GM12878 (cell line): Measurements from ENCODE around the gene SPINK13. TPM values are rescaled to one million over a fixed set of nuclear protein-coding genes. Genes with fewer than 3 reads are reported as not detected.

Source experiments
- ATAC-seq: fragments of 200-7000 bp; cut with Tn5 transposase; 3 replicates; pipeline ENCODE4 v1.9.1; 2020; ENCODE audit warnings: mild to moderate bottlenecking, moderate library complexity
- BruUV-seq: library from RNA; stranded (reverse); fragments of 400-500 nt; replicated peaks from 2 replicates; lab custom pipeline; 2021; lab: Mats Ljungman, UMichigan
- CTCF ChIA-PET: fragments of 300-600 bp; sonication (Branson Sonifier 250); formaldehyde crosslinking; extraction: SDS; loops from one replicate; lab custom pipeline; 2021; ENCODE audit warnings: inconsistent platforms; lab: Yijun Ruan, JAX
- POLR2A ChIA-PET: fragments of 350-600 bp; formaldehyde crosslinking; extraction: SDS; loops from one replicate; lab custom pipeline; 2021; ENCODE audit warnings: inconsistent platforms; lab: Charles Lee
- RAD21 ChIA-PET: fragments of 300-600 bp; sonication (Branson Sonifier 250); formaldehyde crosslinking; loops from one replicate; lab custom pipeline; 2023; ENCODE audit warnings: antibody characterized with exemption; ENCODE audit not compliant: unreplicated experiment; lab: Charles Lee
- SMC1A ChIA-PET: fragments of 300-600 bp; sonication (Branson Sonifier 250); formaldehyde crosslinking; loops from one replicate; lab custom pipeline; 2023; ENCODE audit not compliant: unreplicated experiment, uncharacterized antibody; lab: Charles Lee
- DNase-seq: peaks from one replicate; pipeline ENCODE4 v3.0.0-alpha.2; 2011; ENCODE audit warnings: low read depth, low spot score
- FAIRE-seq: peaks from 3 replicates; lab custom pipeline; 2011; peaks lifted over from hg19 to GRCh38; lab: Jason Lieb, UNC
- H2AFZ ChIP-seq: 2 replicates; pipeline ENCODE4 v1.6.0; 2011; ENCODE audit warnings: low read depth, low read length, control low read depth; ENCODE audit not compliant: control insufficient read depth
- H3K27ac ChIP-seq: 2 replicates; pipeline ENCODE4 v1.5.1; 2011; ENCODE audit warnings: control low read depth; ENCODE audit not compliant: control insufficient read depth, insufficient read depth
- H3K27me3 ChIP-seq, 2 experiments: replicated peaks in 1 of 2; 2 replicates each; pipeline versions ENCODE4 v1.6.0 to v1.6.1; 2011; ENCODE audit warnings: low read length in 1 of 2; ENCODE audit not compliant: control insufficient read depth in 2 of 2, insufficient read depth in 2 of 2
- H3K36me3 ChIP-seq, 2 experiments: 2 replicates each; pipeline ENCODE4 v1.5.1; 2011; ENCODE audit warnings: low read length in 1 of 2; ENCODE audit not compliant: control insufficient read depth in 2 of 2, insufficient read depth in 2 of 2
- H3K4me1 ChIP-seq: 2 replicates; pipeline ENCODE4 v1.6.1; 2011; ENCODE audit warnings: mild to moderate bottlenecking, low read length, moderate library complexity, mixed read lengths; ENCODE audit not compliant: control insufficient read depth, insufficient read depth
- H3K4me2 ChIP-seq: 2 replicates; pipeline ENCODE4 v1.6.0; 2011; ENCODE audit warnings: control low read depth; ENCODE audit not compliant: control insufficient read depth, insufficient read depth
- H3K4me3 ChIP-seq: fragments of 200-600 bp; sonication (generic); 2 replicates; pipeline ENCODE4 v1.5.1; 2016
- H3K79me2 ChIP-seq: 2 replicates; pipeline ENCODE4 v1.6.0; 2011; ENCODE audit warnings: low read length; ENCODE audit not compliant: control insufficient read depth, insufficient read depth
- H3K9ac ChIP-seq: 2 replicates; pipeline ENCODE4 v1.8.0; 2011; ENCODE audit warnings: low read length, control low read depth, mixed read lengths; ENCODE audit not compliant: control insufficient read depth, insufficient read depth
- H3K9me3 ChIP-seq: replicated peaks from 3 replicates; pipeline ENCODE4 v1.5.1; 2011; ENCODE audit warnings: mild to moderate bottlenecking, low read length; ENCODE audit not compliant: control insufficient read depth, insufficient read depth
- H4K20me1 ChIP-seq: 2 replicates; pipeline ENCODE4 v1.6.0; 2011; ENCODE audit not compliant: control insufficient read depth, insufficient read depth
- BMI1 ChIP-seq: fragments of 450-650 bp; IDR thresholded peaks from 2 replicates; pipeline ENCODE4 v1.6.1; 2016; ENCODE audit warnings: mild to moderate bottlenecking, moderate library complexity, borderline replicate concordance
- CHD1 ChIP-seq: IDR thresholded peaks from 2 replicates; pipeline ENCODE4 v1.6.1; 2012; ENCODE audit warnings: low read depth, low read length, improper control_type of control experiment
- CTCF ChIP-seq, 3 experiments: IDR thresholded peaks in 2 of 3; conservative IDR thresholded peaks in 1 of 3; 2 replicates each; pipeline ENCODE4 v1.5.1; 2011; ENCODE audit warnings: low read depth in 3 of 3, low read length in 3 of 3, mild to moderate bottlenecking in 3 of 3, control low read depth in 2 of 3, moderate library complexity in 2 of 3, inconsistent platforms in 1 of 3, mixed read lengths in 1 of 3; ENCODE audit not compliant: control insufficient read depth in 2 of 3, insufficient read depth in 1 of 3; ENCODE audit errors: extremely low read depth in 1 of 3
- EED ChIP-seq: sonication (generic); IDR thresholded peaks from 2 replicates; pipeline ENCODE4 v1.6.1; 2016; ENCODE audit warnings: antibody characterized with exemption, low read depth
- FOS ChIP-seq: IDR thresholded peaks from 3 replicates; pipeline ENCODE4 v1.6.1; 2011; ENCODE audit warnings: borderline replicate concordance; ENCODE audit not compliant: insufficient read length; ENCODE audit errors: extremely low read depth
- MTA2 ChIP-seq: fragments of 450-650 bp; IDR thresholded peaks from 2 replicates; pipeline ENCODE4 v1.6.1; 2016; ENCODE audit warnings: low read depth, mild to moderate bottlenecking, moderate library complexity
- NFYB ChIP-seq: IDR thresholded peaks from 2 replicates; pipeline ENCODE4 v1.6.1; 2011; ENCODE audit warnings: low read depth, mild to moderate bottlenecking, low read length, improper control_type of control experiment, moderate library complexity; ENCODE audit not compliant: insufficient read depth
- PRDM15 ChIP-seq: fragments of 450-650 bp; formaldehyde crosslinking; IDR thresholded peaks from 2 replicates; pipeline ENCODE4 v1.4.0; 2020; ENCODE audit warnings: mild to moderate bottlenecking, moderate library complexity
- YY1 ChIP-seq: IDR thresholded peaks from 2 replicates; pipeline ENCODE4 v1.6.1; 2011; ENCODE audit warnings: low read depth, mild to moderate bottlenecking, low read length
- WGBS: methylation state at CpG from one replicate; pipeline ENCODE4 v1.1.6; 2016; ENCODE audit warnings: low lambda C conversion rate; ENCODE audit not compliant: insufficient replicate concordance, insufficient coverage; ENCODE audit errors: missing lambda C conversion rate; 5-methylcytosine and 5-hydroxymethylcytosine counted together
- in situ Hi-C: fragments of 300-500 bp; cut with MboI; formaldehyde crosslinking; loops from 9 replicates; pipeline ENCODE4 v1.14.3; 2018; ENCODE audit warnings: mixed read lengths
- intact Hi-C: fragments of 100-400 bp; cut with micrococcal nuclease; formaldehyde crosslinking; loops from one replicate; pipeline ENCODE4 v1.14.2; 2022; ENCODE audit not compliant: unreplicated experiment
- polyA plus RNA-seq, 11 experiments: library from polyadenylated mRNA; depleted of rRNA in 4 of 11; unstranded in 6 of 11; stranded (reverse) in 5 of 11; fragments of >200 nt; fragmentation: Nextera tagmentation in 4 of 11; fragmentation: Illumina TruSeq in 1 of 11; extraction: Ambion mirVana in 4 of 11; extraction: Trizol in 1 of 11; gene quantifications; 1 replicate in 1 of 11; 2 replicates in 10 of 11; pipeline versions ENCODE4 v1.2.1 to v1.2.3, GENCODE V29; 2011 to 2016; ENCODE audit warnings: inconsistent platforms in 2 of 11, missing spikeins in 2 of 11, low read depth in 1 of 11
- total RNA-seq, 4 experiments: library from RNA; depleted of rRNA in 3 of 4; stranded (reverse); fragments of >200 nt in 3 of 4; fragmentation: Illumina TruSeq in 1 of 4; extraction: Trizol in 1 of 4; gene quantifications; 2 replicates each; pipeline versions ENCODE4 v1.2.1 to v1.2.3, GENCODE V29; 2013 to 2021

The SPINK13 gene
- total and polyA plus RNA-seq, 10 of the 15 experiments (the other 5 are each of a cell fraction or from before 2014, with no cell fraction given): 0.15 to 0.16 TPM; not detected in 8

DNA sequence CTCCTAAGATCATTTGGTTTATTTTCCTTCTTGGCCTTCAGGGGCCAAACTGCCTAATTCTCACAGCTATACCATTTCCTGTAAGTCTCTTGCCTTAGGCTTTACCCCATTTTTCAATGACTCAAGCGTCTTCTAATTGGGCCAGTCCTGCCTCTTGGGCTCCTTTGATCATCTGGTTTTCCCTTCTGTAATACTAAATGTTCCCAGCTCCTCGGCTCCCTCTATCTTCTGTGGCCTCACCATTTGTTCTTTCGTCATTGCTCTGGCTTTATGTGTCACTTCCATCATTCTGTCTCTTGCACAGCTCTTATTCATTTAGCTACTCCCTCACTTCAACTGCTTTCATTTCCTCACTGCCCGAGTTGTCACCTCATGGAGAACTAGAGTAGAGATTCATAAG lies 29.1 kb downstream of the SPINK13 start (continued):
- TF ChIP-seq CHD1: no peak

GRCh38 chr5:148306446-148306845 lies 37.9 kb downstream of the SPINK13 start:
- no peak overlapping the region for H3K4me2 ChIP-seq
- no peak for DNase-seq
- TF ChIP-seq CTCF (IDR thresholded peaks at IDR 0.05 in 2 of 3, conservative IDR thresholded peaks at IDR 0.05 in 1 of 3; ENCODE audit: control insufficient read depth in 2 of 3, extremely low read depth in 1 of 3, insufficient read depth in 1 of 3, low read depth in 3 of 3, low read length in 3 of 3): peak in 1 of 3 experiments; percentile 21; a peak in 2 of 6 replicates
- TF ChIP-seq NFYB: no peak
- TF ChIP-seq, all 136 proteins: peak for 1
- RAD21 ChIA-PET: no interaction called here
- ATAC-seq (no peak), FAIRE-seq (no peak)
- H3K9ac ChIP-seq: no peak overlapping the region
- no peak overlapping the region for H2AFZ ChIP-seq
- CTCF ChIA-PET: interaction anchor here (0.9 to 1.5 kb wide), 2 partner anchors 15 to 125 kb away, joined by 4 read pairs; no protein-coding TSS in a partner anchor
- H3K27ac ChIP-seq: no peak overlapping the region
- BruUV-seq: no TSS peak
- POLR2A ChIA-PET: no interaction called here
- no peak overlapping the region for H3K4me3 ChIP-seq
- no peaks in the 10 kb centered on the region for H3K79me2 ChIP-seq
- no peaks in the 10 kb centered on the region for H3K36me3 ChIP-seq
- H3K27me3 ChIP-seq: no peaks in the 10 kb centered on the region
- no peaks in the 10 kb centered on the region for H4K20me1 ChIP-seq
- H3K9me3 ChIP-seq: no peaks in the 10 kb centered on the region
- intact Hi-C loops (no loop called here), in situ Hi-C loops (no loop called here)
- WGBS: 25% methylated on average over 1 of the region's 1 CpG
- H3K4me1 ChIP-seq: no peaks in the 10 kb centered on the region
- SMC1A ChIA-PET: interaction anchor here (1.2 kb wide), 1 partner anchor 127 kb away, joined by 3 read pairs; no protein-coding TSS in a partner anchor

- Histone ChIP-seq H3K27me3 (no peaks in the 10 kb centered on the region), H3K4me1 (no peaks in the 10 kb centered on the region), H3K27ac (no peak overlapping the region), H3K36me3 (no peaks in the 10 kb centered on the region), H3K79me2 (no peaks in the 10 kb centered on the region), H2AFZ (no peak overlapping the region), H3K9ac (no peak overlapping the region), H3K4me2 (no peak overlapping the region), H4K20me1 (no peaks in the 10 kb centered on the region), H3K4me3 (no peak overlapping the region), H3K9me3 (no peaks in the 10 kb centered on the region)
- ChIA-PET POLR2A (no interaction called here), RAD21 (no interaction called here), CTCF (no interaction called here), SMC1A (no interaction called here)
- in situ Hi-C loops: no loop called here
- BruUV-seq: no TSS peak
- no peak for DNase-seq
- no peak for ATAC-seq
- intact Hi-C loops: no loop called here
- no peak for FAIRE-seq
- 0% methylated on average over 3 of the region's 3 CpGs for WGBS
- TF ChIP-seq MTA2: no peak
- no peak for TF ChIP-seq PRDM15 (CRISPR knock-in tag)
- no peak for TF ChIP-seq EED
- TF ChIP-seq YY1: no peak
- TF ChIP-seq NFYB: no peak
- no peak for TF ChIP-seq FOS
- TF ChIP-seq BMI1: no peak
Measured at GRCh38 chr5:148309019-148309418, 40.4 kb downstream of the SPINK13 start.
